ENCODE results near the gene LPCAT1.
"Not testable (repeated sequence)": the region's sequence is repeated elsewhere in the genome, so short reads cannot be mapped to it uniquely, and the experiment has no call there.

The LPCAT1 gene

GRCh38 chr5:1429496-1429895, 94.3 kb downstream of the LPCAT1 start:
- H3K36me3 ChIP-seq (ENCODE audit: control insufficient read depth, insufficient read depth, low read length), result no peaks in the 10 kb centered on the region
- no peak overlapping the region for H3K9ac ChIP-seq (ENCODE audit: low read length)
- H3K4me3 ChIP-seq (ENCODE audit: low read length), result no peak overlapping the region
- no peaks in the 10 kb centered on the region for H3K4me1 ChIP-seq (ENCODE audit: control insufficient read depth, insufficient read depth, low read length)
- H3K9me3 ChIP-seq (ENCODE audit: control insufficient read depth, low read length), result no peaks in the 10 kb centered on the region
- H3K27me3 ChIP-seq (ENCODE audit: control insufficient read depth, insufficient read depth, low read length), result no peaks in the 10 kb centered on the region

- no peaks in the 10 kb centered on the region for H3K27me3 ChIP-seq (ENCODE audit: control insufficient read depth, insufficient read depth, low read length)
Measured at GRCh38 chr5:1429066-1429465, 94.7 kb downstream of the LPCAT1 start.

GRCh38 chr5:1428107-1428506, 95.7 kb downstream of the LPCAT1 start:
- Histone ChIP-seq H3K36me3 (ENCODE audit: control insufficient read depth, insufficient read depth, low read length) (no peaks in the 10 kb centered on the region), H3K9me3 (ENCODE audit: control insufficient read depth, low read length) (no peaks in the 10 kb centered on the region), H3K4me1 (ENCODE audit: control insufficient read depth, insufficient read depth, low read length) (no peaks in the 10 kb centered on the region), H3K27me3 (ENCODE audit: control insufficient read depth, insufficient read depth, low read length) (no peaks in the 10 kb centered on the region), H3K9ac (ENCODE audit: low read length) (no peak overlapping the region), H3K4me3 (ENCODE audit: low read length) (no peak overlapping the region)

More at GRCh38 chr5:1429066-1429465, 94.7 kb downstream of the LPCAT1 start:
- H3K4me3 ChIP-seq (ENCODE audit: low read length), result no peak overlapping the region
- no peaks in the 10 kb centered on the region for H3K4me1 ChIP-seq (ENCODE audit: control insufficient read depth, insufficient read depth, low read length)
- no peak overlapping the region for H3K9ac ChIP-seq (ENCODE audit: low read length)
- H3K9me3 ChIP-seq (ENCODE audit: control insufficient read depth, low read length), result no peaks in the 10 kb centered on the region
- H3K36me3 ChIP-seq (ENCODE audit: control insufficient read depth, insufficient read depth, low read length), result no peaks in the 10 kb centered on the region

- Histone ChIP-seq H3K9ac (ENCODE audit: low read length) (no peak overlapping the region), H3K4me3 (ENCODE audit: low read length) (no peak overlapping the region), H3K4me1 (ENCODE audit: control insufficient read depth, insufficient read depth, low read length) (no peaks in the 10 kb centered on the region), H3K36me3 (ENCODE audit: control insufficient read depth, insufficient read depth, low read length) (no peaks in the 10 kb centered on the region), H3K9me3 (ENCODE audit: control insufficient read depth, low read length) (no peaks in the 10 kb centered on the region), H3K27me3 (ENCODE audit: control insufficient read depth, insufficient read depth, low read length) (no peaks in the 10 kb centered on the region)
Measured at GRCh38 chr5:1424716-1425115, 99.0 kb downstream of the LPCAT1 start.

DNA sequence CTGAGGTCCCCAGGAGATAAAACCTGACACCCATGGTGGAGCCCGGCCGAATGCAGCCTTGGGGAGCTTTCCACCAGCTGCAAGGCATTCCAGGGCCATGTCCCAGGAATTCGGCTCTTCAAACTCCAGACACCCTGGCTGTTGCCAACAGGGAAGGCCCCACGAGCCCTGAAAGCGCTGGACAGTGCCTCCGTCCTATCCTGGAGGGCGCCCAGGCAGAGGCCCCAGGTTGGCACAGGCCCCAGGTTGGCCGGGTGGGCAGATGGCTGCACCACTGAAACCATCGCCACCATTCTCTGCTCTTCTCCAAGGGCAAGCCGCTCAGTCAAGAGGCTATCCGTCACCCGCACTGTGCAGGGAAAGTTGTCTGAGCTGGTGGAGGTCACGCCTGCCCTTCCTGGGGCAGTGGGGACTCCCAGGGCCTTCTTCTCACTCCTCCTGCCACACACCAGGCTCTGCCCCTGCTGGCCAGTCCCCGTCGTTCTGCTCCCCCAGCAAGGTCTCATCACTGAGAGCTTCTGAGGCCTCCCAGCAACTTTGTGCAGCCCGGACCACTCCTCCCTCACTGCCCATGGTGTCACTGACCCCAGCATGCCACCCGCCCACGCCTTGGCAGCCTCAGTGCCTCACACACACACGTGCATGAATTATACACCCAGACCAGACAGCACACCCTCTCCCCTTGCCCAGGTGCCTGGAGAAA, 99.7 kb downstream of the LPCAT1 start:
- Histone ChIP-seq H3K4me1 (ENCODE audit: control insufficient read depth, insufficient read depth, low read length) (no peaks in the 10 kb centered on the region), H3K9me3 (ENCODE audit: control insufficient read depth, low read length) (no peaks in the 10 kb centered on the region), H3K36me3 (ENCODE audit: control insufficient read depth, insufficient read depth, low read length) (no peaks in the 10 kb centered on the region), H3K9ac (ENCODE audit: low read length) (no peak overlapping the region), H3K27me3 (ENCODE audit: control insufficient read depth, insufficient read depth, low read length) (no peaks in the 10 kb centered on the region), H3K4me3 (ENCODE audit: low read length) (no peak overlapping the region)

DNA sequence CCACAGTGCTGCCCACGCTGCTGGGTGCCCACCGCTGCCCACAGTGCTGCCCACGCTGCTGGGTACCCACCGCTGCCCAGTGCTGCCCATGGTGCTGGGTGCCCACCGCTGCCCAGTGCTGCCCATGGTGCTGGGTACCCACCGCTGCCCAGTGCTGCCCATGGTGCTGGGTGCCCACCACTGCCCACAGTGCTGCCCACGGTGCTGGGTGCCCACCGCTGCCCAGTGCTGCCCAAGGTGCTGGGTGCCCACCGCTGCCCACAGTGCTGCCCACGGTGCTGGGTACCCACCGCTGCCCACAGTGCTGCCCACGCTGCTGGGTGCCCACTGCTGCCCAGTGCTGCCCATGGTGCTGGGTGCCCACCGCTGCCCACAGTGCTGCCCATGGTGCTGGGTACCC, 101.2 kb downstream of the LPCAT1 start:
- H3K36me3 ChIP-seq (ENCODE audit: control insufficient read depth, insufficient read depth, low read length); H3K9ac ChIP-seq (ENCODE audit: low read length); H3K4me1 ChIP-seq (ENCODE audit: control insufficient read depth, insufficient read depth, low read length); H3K9me3 ChIP-seq (ENCODE audit: control insufficient read depth, low read length); H3K4me3 ChIP-seq (ENCODE audit: low read length); H3K27me3 ChIP-seq (ENCODE audit: control insufficient read depth, insufficient read depth, low read length): not testable (repeated sequence)

DNA sequence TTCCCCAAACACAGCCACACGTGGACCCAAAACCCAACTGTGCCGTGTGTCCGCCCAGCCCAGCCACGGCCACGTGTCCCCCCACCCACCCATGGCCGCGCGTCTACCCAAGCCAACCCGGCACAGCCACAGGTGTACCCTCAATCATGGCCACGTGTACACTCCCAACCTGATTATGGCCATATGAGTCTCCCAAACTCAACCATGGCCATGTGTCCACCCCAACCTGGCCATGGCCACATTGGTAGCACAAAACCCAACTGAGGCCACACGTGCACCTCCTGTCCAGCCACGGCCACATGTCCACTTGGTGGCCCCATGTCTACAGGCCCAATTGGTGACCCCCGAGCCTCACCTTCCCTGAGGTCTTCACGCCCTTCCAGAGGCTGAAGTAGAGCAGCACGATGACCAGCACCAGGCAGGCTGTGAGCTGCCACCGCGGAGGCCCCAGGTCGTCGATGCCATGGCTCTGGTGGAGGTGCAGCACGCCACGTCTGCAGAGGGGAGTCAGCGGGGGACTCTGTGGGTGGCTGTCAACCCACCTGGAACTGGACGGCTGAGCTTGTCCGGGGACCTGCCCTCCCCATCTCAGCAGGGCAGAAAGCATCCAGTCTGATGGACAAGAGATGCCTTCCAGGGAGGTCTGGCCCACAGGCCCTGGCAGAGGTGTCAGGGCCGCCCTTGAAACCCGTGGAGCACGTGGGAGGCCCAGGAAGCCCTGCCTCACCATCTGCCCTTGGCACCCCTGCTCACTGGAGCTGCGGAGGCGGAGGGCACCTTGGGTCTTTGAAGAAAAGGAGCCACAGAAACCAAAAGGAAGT, 102.0 kb downstream of the LPCAT1 start:
- no peaks in the 10 kb centered on the region for H3K36me3 ChIP-seq (ENCODE audit: control insufficient read depth, insufficient read depth, low read length)
- no peak overlapping the region for H3K9ac ChIP-seq (ENCODE audit: low read length)
- H3K27me3 ChIP-seq (ENCODE audit: control insufficient read depth, insufficient read depth, low read length), result no peaks in the 10 kb centered on the region
- no peaks in the 10 kb centered on the region for H3K4me1 ChIP-seq (ENCODE audit: control insufficient read depth, insufficient read depth, low read length)
- no peaks in the 10 kb centered on the region for H3K9me3 ChIP-seq (ENCODE audit: control insufficient read depth, low read length)
- H3K4me3 ChIP-seq (ENCODE audit: low read length), result no peak overlapping the region

GRCh38 chr5:1420211-1421195, 103.3 kb downstream of the LPCAT1 start:
- Histone ChIP-seq H3K27me3 (ENCODE audit: control insufficient read depth, insufficient read depth, low read length) (no peaks in the 10 kb centered on the region), H3K9me3 (ENCODE audit: control insufficient read depth, low read length) (no peaks in the 10 kb centered on the region), H3K4me3 (ENCODE audit: low read length) (no peak overlapping the region), H3K4me1 (ENCODE audit: control insufficient read depth, insufficient read depth, low read length) (no peaks in the 10 kb centered on the region), H3K9ac (ENCODE audit: low read length) (no peak overlapping the region), H3K36me3 (ENCODE audit: control insufficient read depth, insufficient read depth, low read length) (no peaks in the 10 kb centered on the region)

DNA sequence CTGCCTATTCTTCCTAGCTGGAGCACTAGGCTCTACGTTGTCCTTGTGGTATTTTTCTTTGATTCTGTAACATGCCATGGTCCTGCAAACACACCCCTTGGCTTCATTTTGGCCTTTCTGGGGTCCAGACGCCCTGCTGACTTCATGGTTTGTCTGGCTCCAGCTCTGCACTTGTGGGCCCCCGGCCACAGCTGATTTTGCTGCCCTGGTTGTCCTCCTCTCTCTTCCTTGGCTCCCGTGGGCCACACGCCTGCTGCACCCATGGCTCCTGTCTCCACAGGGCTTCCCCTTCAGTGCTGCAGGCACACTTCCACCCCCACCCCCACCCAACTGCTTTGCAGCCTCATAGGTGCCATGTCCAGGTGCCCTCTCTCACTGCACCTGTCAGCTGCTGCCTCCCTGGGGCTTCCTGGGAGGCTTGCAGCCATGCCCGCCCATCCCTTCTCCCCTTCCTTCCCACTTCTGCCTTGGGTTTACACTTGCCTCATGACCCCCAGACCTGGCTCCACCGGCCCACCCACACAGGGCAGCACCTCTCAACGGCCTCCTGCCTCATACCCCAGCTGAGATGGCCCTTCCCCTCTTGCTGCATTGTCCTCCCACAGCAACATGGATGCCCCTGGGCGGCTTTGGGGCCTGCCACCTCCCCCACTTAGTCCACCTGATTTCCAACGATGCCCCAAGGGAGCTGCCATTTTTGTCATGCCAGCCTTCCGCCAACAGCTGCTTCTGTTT, 104.1 kb downstream of the LPCAT1 start:
- H3K9ac ChIP-seq (ENCODE audit: low read length), result no peak overlapping the region
- H3K4me3 ChIP-seq (ENCODE audit: low read length), result no peak overlapping the region
- no peaks in the 10 kb centered on the region for H3K27me3 ChIP-seq (ENCODE audit: control insufficient read depth, insufficient read depth, low read length)
- H3K9me3 ChIP-seq (ENCODE audit: control insufficient read depth, low read length), result no peaks in the 10 kb centered on the region
- no peaks in the 10 kb centered on the region for H3K4me1 ChIP-seq (ENCODE audit: control insufficient read depth, insufficient read depth, low read length)
- no peaks in the 10 kb centered on the region for H3K36me3 ChIP-seq (ENCODE audit: control insufficient read depth, insufficient read depth, low read length)

DNA sequence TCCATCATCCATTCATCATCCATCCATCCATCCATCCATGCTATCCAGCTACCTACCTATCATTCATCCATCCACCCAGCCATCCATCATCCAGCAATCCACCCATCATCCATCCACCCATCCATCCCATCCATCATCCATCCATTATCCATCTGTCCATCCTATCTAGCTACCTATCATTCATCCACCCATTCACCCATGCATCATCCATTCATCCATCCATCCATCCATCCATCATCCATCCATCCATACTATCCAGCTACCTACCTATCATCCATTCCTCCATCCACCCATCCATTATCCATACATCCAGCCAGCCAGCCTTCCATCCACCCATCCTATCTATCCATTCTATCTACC, 104.9 kb downstream of the LPCAT1 start:
- H3K9me3 ChIP-seq (ENCODE audit: control insufficient read depth, low read length), result no peaks in the 10 kb centered on the region
- H3K27me3 ChIP-seq (ENCODE audit: control insufficient read depth, insufficient read depth, low read length), result no peaks in the 10 kb centered on the region
- no peaks in the 10 kb centered on the region for H3K4me1 ChIP-seq (ENCODE audit: control insufficient read depth, insufficient read depth, low read length)
- no peak overlapping the region for H3K4me3 ChIP-seq (ENCODE audit: low read length)
- no peak overlapping the region for H3K9ac ChIP-seq (ENCODE audit: low read length)
- no peaks in the 10 kb centered on the region for H3K36me3 ChIP-seq (ENCODE audit: control insufficient read depth, insufficient read depth, low read length)

GRCh38 chr5:1418238-1418920, 105.4 kb downstream of the LPCAT1 start:
- Histone ChIP-seq H3K9me3 (ENCODE audit: control insufficient read depth, low read length) (no peaks in the 10 kb centered on the region), H3K27me3 (ENCODE audit: control insufficient read depth, insufficient read depth, low read length) (no peaks in the 10 kb centered on the region), H3K4me3 (ENCODE audit: low read length) (no peak overlapping the region), H3K4me1 (ENCODE audit: control insufficient read depth, insufficient read depth, low read length) (no peaks in the 10 kb centered on the region), H3K36me3 (ENCODE audit: control insufficient read depth, insufficient read depth, low read length) (no peaks in the 10 kb centered on the region), H3K9ac (ENCODE audit: low read length) (no peak overlapping the region)
